Endothelial cell of umbilical vein (primary cell): ENCODE measurements around the gene SEMA4C. TPM values are rescaled to one million over a fixed set of nuclear protein-coding genes. Genes with fewer than 3 reads are reported as not detected.

Experiments used
- BruUV-seq: library from RNA; stranded (reverse); fragments of 400-500 nt; replicated peaks from 2 replicates; lab custom pipeline; 2021; lab: Mats Ljungman, UMichigan
- CTCF ChIA-PET: fragments of 300-600, 350-600 bp; sonication (Branson Sonifier 250); formaldehyde crosslinking; loops from one replicate; lab custom pipeline; 2021; ENCODE audit warnings: antibody characterized with exemption, inconsistent platforms; lab: Charles Lee
- POLR2A ChIA-PET: fragments of 300-600, 350-600 bp; sonication (Branson Sonifier 250); formaldehyde crosslinking; loops from one replicate; lab custom pipeline; 2021; ENCODE audit warnings: antibody characterized with exemption, inconsistent platforms; lab: Charles Lee
- DNase-seq: peaks from one replicate; pipeline ENCODE4 v3.0.0-alpha.2; 2011; ENCODE audit warnings: low read depth, low spot score
- FAIRE-seq: peaks from 2 replicates; lab custom pipeline; 2011; peaks lifted over from hg19 to GRCh38; lab: Jason Lieb, UNC
- H2AFZ ChIP-seq: 2 replicates; pipeline ENCODE4 v1.6.0; 2012; ENCODE audit warnings: low read depth, low read length, control low read depth, inconsistent platforms
- H3K27ac ChIP-seq: 2 replicates; pipeline ENCODE4 v1.5.1; 2011; ENCODE audit warnings: low read depth, mild to moderate bottlenecking, control low read depth, low read length, moderate library complexity; ENCODE audit not compliant: insufficient read depth
- H3K27me3 ChIP-seq, 2 experiments: 2 replicates each; pipeline versions ENCODE4 v1.6.0 to v1.6.1; 2011; ENCODE audit warnings: low read length in 2 of 2, mixed read lengths in 1 of 2; ENCODE audit not compliant: control insufficient read depth in 2 of 2, insufficient read depth in 2 of 2
- H3K36me3 ChIP-seq, 2 experiments: 2 replicates in 1 of 2; 3 replicates in 1 of 2; pipeline ENCODE4 v1.5.1; 2011; ENCODE audit warnings: low read length in 2 of 2, mild to moderate bottlenecking in 1 of 2, moderate library complexity in 1 of 2; ENCODE audit not compliant: control insufficient read depth in 2 of 2, insufficient read depth in 2 of 2; ENCODE audit errors: extremely low read depth in 1 of 2
- H3K4me1 ChIP-seq: 3 replicates; pipeline ENCODE4 v1.5.1; 2011; ENCODE audit warnings: mild to moderate bottlenecking, low read length; ENCODE audit not compliant: control insufficient read depth, insufficient read depth; ENCODE audit errors: extremely low read depth
- H3K4me2 ChIP-seq: 2 replicates; pipeline ENCODE4 v1.6.1; 2011; ENCODE audit warnings: low read length, control low read depth, mixed read lengths; ENCODE audit not compliant: insufficient read depth
- H3K4me3 ChIP-seq, 3 experiments: fragments of 200-600 bp in 1 of 3; sonication (generic), shearing (Covaris generic) in 1 of 3; replicated peaks in 1 of 3; 2 replicates each; pipeline ENCODE4 v1.5.1; 2011 to 2016; ENCODE audit warnings: control low read depth in 3 of 3, low read length in 3 of 3, mild to moderate bottlenecking in 2 of 3, inconsistent platforms in 1 of 3, low read depth in 1 of 3, moderate library complexity in 1 of 3; ENCODE audit not compliant: insufficient read depth in 1 of 3
- H3K79me2 ChIP-seq: 2 replicates; pipeline ENCODE4 v1.6.0; 2012; ENCODE audit warnings: low read length, inconsistent platforms; ENCODE audit not compliant: control insufficient read depth, insufficient read depth
- H3K9ac ChIP-seq: replicated peaks from 2 replicates; pipeline ENCODE3; 2011; ENCODE audit warnings: low read length, control low read depth; ENCODE audit not compliant: insufficient read depth; ENCODE audit errors: extremely low read depth
- H3K9me1 ChIP-seq: replicated peaks from 3 replicates; pipeline ENCODE4 v1.6.0; 2011; ENCODE audit warnings: mild to moderate bottlenecking, low read length; ENCODE audit not compliant: control insufficient read depth, insufficient read depth; ENCODE audit errors: extremely low read depth
- H3K9me3 ChIP-seq: replicated peaks from 2 replicates; pipeline ENCODE4 v1.5.1; 2012; ENCODE audit warnings: low read length, inconsistent platforms; ENCODE audit not compliant: control insufficient read depth, insufficient read depth
- H4K20me1 ChIP-seq: replicated peaks from 2 replicates; pipeline ENCODE3; 2011; ENCODE audit warnings: mild to moderate bottlenecking, low read length; ENCODE audit not compliant: control insufficient read depth, insufficient read depth; ENCODE audit errors: extremely low read depth
- CTCF ChIP-seq, 2 donors: IDR thresholded peaks; 1 replicate in 1 of 2; 2 replicates in 1 of 2; pipeline ENCODE4 v1.5.1; 2011; ENCODE audit warnings: low read length in 2 of 2, mild to moderate bottlenecking in 2 of 2, moderate library complexity in 2 of 2, control low read depth in 1 of 2, inconsistent platforms in 1 of 2, low read depth in 1 of 2; ENCODE audit not compliant: insufficient read depth in 1 of 2; ENCODE audit errors: extremely low read depth in 1 of 2
- EZH2 ChIP-seq: IDR thresholded peaks from 2 replicates; pipeline ENCODE4 v1.6.1; 2012; ENCODE audit warnings: borderline replicate concordance, low read depth, mild to moderate bottlenecking, moderate library complexity, low read length, inconsistent platforms; ENCODE audit not compliant: severe bottlenecking
- FOS ChIP-seq: IDR thresholded peaks from 2 replicates; pipeline ENCODE4 v1.6.1; 2011; ENCODE audit warnings: mild to moderate bottlenecking, low read length, moderate library complexity, borderline replicate concordance; ENCODE audit not compliant: insufficient read depth
- GATA2 ChIP-seq: IDR thresholded peaks from 2 replicates; pipeline ENCODE4 v1.7.0; 2011; ENCODE audit warnings: low read depth, mild to moderate bottlenecking, moderate library complexity, mixed read lengths, low read length; ENCODE audit not compliant: insufficient read length, insufficient read depth
- JUN ChIP-seq: IDR thresholded peaks from 2 replicates; pipeline ENCODE4 v1.6.1; 2011; ENCODE audit warnings: borderline replicate concordance, low read depth; ENCODE audit not compliant: insufficient read length, insufficient read depth
- MAX ChIP-seq: IDR thresholded peaks from 2 replicates; pipeline ENCODE4 v1.6.1; 2011; ENCODE audit not compliant: insufficient read depth, insufficient read length
- MYC ChIP-seq: IDR thresholded peaks from one replicate; pipeline ENCODE4 v1.6.1; 2011; ENCODE audit warnings: mild to moderate bottlenecking, low read depth, low read length
- POLR2A ChIP-seq: IDR thresholded peaks from 2 replicates; pipeline ENCODE4 v1.6.1; 2012; ENCODE audit warnings: low read depth, mild to moderate bottlenecking, control low read depth, low read length
- POLR2AphosphoS5 ChIP-seq: IDR thresholded peaks from 2 replicates; pipeline ENCODE4 v1.6.1; 2012; ENCODE audit warnings: low read depth, mild to moderate bottlenecking, control low read depth, low read length, moderate library complexity; ENCODE audit not compliant: insufficient read depth
- dilution Hi-C: fragments of 300-500 bp; cut with MboI; formaldehyde crosslinking; loops from one replicate; pipeline ENCODE4 v1.15.0; 2019; ENCODE audit warnings: low sequenced_read_pairs; ENCODE audit not compliant: extremely low pct_ligation_motif_present
- intact Hi-C: fragments of 100-400 bp; cut with micrococcal nuclease; formaldehyde crosslinking; loops from one replicate; pipeline ENCODE4 v1.10.0; 2022
- polyA plus RNA-seq, 4 experiments: library from polyadenylated mRNA; depleted of rRNA in 3 of 4; stranded (reverse) in 3 of 4; unstranded in 1 of 4; fragments of >200 nt; gene quantifications; 2 replicates each; pipeline versions ENCODE4 v1.2.1 to v1.2.3, GENCODE V29; 2011 to 2012; ENCODE audit warnings: missing spikeins in 1 of 4
- total RNA-seq: library from RNA; stranded (reverse); gene quantifications from 2 replicates; pipeline ENCODE4 v1.2.3, GENCODE V29; 2021

The SEMA4C gene
- total and polyA plus RNA-seq, 2 donors (not counting 3 experiments of a cell fraction or from before 2014, with no cell fraction given): 16.4 to 17.3 TPM

GRCh38 chr2:96872591-96873349 lies 2.9 kb upstream of the SEMA4C start:
- no peak overlapping the region for H3K27ac ChIP-seq
- no peaks in the 10 kb centered on the region for H4K20me1 ChIP-seq
- H3K27me3 ChIP-seq: peaks cover 12 to 16% of the 10 kb centered on the region in 2 experiments
- DNase-seq (no peak), FAIRE-seq (no peak)
- intact Hi-C loops: no loop called here
- dilution Hi-C loops: no loop called here
- H3K4me3 ChIP-seq: no peak overlapping the region
- H3K9me3 ChIP-seq: no peaks in the 10 kb centered on the region
- ChIA-PET POLR2A (interaction anchor here (0.6 kb wide), 1 partner anchor 8 kb away, joined by 5 read pairs; no protein-coding TSS in a partner anchor), CTCF (interaction anchor here (1.1 to 2.1 kb wide), 3 partner anchors 10 to 65 kb away, joined by 3 to 12 read pairs (median 3); partner anchors contain the start of gene ANKRD39)
- H2AFZ ChIP-seq: no peak overlapping the region
- H3K4me2 ChIP-seq: no peak overlapping the region
- H3K79me2 ChIP-seq: no peaks in the 10 kb centered on the region
- TF ChIP-seq MAX (no peak), EZH2 (no peak), FOS (no peak), MYC (no peak), JUN (no peak), POLR2A (no peak), GATA2 (no peak), POLR2AphosphoS5 (no peak), CTCF (IDR thresholded peaks at IDR 0.05; ENCODE audit: extremely low read depth in 1 of 2, insufficient read depth in 1 of 2, low read depth in 1 of 2, low read length in 2 of 2) (no peak)
- no peaks in the 10 kb centered on the region for H3K9me1 ChIP-seq
- BruUV-seq: no TSS peak
- no peak overlapping the region for H3K9ac ChIP-seq
- no peaks in the 10 kb centered on the region for H3K36me3 ChIP-seq
- peaks cover 11% of the 10 kb centered on the region for H3K4me1 ChIP-seq
